Hepatic stellate cell (primary cell): ENCODE measurements around the gene LRCOL1.

Source experiments
- DNase-seq: peaks from one replicate; pipeline ENCODE4 v3.0.0; 2011; ENCODE audit warnings: low spot score

LRCOL1 gene

DNA sequence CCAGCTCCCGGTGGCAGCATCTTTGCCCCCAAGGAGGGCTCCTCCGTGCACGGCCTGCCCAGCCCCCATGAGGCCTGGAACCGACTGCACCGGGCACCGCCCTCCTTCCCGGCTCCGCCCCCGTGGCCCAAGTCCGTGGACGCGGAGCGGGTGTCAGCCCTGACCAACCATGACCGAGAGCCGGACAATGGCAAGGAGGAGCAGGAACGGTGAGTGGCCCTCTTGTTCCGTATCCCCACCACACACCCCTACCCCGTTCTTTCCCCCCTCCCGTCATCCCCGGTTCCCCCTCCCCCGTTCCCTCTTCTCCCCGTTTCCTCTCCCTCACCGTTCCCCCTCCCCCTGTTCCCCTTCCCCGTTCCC is 28.3 kb downstream of the LRCOL1 start:
- DNase-seq = peak; percentile 75

DNA sequence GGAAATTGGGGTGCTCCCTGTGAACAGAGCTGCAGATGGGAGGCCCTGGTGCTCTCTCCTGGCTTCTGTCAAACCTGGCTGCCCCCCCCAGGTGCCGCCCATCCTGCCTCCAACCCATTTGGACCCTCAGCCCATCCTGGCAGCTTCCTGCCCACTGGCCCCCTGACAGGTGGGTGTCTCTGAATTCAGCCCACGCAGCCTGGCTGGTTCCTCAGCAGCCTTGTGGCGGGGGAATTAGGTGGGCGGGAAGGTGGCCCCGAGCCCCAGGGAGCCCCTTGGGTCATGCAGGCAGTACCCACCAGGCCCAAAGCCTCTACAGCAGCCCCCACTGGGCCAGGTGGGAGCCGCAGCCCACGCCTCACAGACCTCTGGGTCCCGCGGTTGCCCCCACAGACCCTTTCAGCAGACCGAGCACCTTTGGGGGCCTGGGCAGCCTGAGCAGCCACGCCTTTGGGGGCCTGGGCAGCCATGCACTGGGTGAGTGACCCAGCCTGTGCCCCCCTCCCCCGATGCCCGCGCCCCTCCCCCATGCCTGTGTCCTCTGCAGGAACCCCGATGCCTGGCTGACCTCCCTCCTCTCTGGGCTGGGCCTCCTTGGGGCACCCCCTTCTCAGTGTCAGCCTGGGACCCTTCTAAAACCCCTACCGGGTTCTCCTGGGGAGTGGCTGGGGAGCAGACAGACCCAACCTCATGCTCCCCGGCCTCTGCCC is 28.9 kb downstream of the LRCOL1 start:
- no peak for DNase-seq

DNA sequence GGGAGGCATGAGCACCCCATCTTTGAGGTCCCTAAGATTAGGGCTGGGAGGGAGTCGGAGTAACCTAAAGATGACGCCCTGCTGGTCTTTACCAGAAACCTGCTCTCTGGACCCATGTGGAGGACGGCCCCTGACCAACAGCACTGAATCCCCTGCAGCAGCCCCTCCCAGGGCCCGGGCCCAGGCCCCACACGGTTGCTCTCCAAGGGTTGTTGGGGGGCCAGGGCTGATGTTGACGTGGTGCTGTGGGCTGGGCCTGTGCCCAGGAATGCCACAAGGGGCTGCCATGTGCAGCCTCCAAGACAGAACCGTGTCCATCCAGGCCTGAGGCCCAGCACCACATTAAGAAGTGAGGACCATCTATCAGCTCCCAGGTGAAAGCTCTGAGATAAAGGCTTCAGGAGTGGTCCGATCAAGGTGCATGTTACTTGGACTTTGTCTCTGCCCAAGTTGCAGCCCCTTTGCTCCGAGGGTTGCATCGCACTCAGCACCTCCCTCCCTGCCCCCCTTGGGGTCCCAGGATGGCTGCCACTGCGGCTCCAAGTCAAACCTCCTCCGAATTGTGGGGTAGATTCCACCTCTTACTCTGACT is 29.6 kb downstream of the LRCOL1 start:
- DNase-seq = no peak

DNA sequence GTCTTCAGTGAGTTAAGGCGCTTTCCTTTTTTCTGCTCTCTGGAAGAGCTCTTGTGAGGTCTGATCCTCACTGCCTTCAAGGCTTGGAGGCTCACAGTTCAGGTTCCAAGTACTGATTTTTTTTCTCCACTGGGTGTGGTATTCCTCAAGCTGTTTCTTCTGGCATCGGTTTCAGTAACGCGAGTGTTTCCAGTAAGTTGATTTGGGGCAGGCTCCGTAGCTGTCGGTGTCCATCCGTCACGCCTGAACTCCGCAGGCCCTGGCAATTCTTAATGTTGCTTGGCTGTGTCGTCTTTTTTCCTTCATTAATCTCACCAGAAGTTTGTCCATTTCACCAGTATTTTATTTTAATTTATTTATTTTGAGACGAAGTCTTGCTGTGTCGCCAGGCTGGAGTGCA is 30.6 kb downstream of the LRCOL1 start:
- DNase-seq = no peak

DNA sequence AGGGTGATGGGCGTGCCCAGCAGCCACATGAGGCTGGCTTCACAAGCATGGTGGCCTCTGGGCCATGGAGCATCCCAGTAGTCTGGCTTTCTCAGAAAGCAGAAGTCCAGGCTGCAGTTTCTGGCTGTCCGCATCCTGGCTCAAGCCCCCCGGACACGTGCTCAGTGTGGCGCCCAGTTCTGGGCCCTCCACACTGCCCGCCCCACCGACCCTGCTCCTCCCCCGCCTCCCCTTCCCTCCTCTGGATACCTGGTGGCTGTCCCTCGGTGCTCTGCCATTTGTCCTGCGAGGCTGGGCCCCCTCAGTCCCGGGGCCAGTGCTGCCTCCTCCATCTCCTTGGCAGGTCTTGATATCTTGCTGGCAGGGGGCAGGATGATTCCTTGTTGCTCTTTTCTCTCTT is 31.6 kb downstream of the LRCOL1 start:
- no peak for DNase-seq

DNA sequence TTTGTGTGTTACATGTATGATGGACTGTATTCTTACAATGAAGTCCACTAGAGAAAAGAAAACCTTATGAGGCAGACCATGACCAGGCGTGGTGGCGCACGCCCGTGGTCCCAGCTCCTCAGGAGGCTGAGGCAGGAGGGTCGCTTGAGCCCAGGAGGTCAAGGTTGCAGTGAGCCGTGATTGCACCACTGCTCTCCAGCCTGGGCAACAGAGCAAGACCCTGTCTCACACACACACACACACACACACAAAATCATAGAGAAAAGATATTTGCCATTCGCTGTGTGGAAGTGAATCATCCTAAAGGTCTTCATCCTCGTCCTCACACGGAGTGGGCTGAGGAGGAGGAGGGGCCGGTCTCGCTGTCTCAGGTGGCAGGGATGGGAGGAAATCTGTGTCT is 32.3 kb downstream of the LRCOL1 start:
- DNase-seq = no peak

DNA sequence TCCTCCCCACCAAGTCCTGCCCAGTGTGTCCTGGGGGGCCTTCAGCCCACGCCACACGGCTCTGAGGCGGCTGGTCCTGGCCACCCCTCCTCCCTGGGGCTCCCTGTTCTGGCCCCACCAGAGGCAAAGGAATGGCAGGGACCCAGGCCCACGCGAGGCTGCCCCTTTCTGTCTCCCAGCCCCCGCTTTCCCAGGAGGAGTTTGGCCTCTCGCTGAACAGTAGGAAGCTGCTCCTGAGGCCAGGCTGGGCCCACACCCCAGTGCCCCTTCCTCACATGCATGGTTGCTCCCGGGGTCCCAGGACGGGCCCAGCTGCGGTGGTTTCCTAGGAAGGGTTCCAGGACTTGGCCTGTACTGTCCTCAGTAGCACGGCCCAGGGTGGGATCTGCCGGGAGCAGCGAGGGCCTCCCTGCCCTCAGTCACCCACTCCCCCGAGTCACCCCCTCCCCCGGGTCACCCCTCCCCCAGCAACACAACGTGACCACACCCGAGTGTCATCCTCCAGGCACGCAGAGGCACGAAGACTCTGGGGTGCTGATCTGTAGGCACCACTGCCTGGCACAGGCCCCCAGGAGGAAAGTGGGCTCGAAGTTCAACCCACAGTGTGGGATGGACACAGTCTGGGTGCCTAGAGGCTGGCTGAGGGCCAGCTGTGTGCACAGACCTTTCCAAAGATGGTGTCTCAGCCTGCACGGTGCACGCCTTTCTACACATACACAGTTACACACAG is 33.0 kb downstream of the LRCOL1 start:
- DNase-seq = no peak

DNA sequence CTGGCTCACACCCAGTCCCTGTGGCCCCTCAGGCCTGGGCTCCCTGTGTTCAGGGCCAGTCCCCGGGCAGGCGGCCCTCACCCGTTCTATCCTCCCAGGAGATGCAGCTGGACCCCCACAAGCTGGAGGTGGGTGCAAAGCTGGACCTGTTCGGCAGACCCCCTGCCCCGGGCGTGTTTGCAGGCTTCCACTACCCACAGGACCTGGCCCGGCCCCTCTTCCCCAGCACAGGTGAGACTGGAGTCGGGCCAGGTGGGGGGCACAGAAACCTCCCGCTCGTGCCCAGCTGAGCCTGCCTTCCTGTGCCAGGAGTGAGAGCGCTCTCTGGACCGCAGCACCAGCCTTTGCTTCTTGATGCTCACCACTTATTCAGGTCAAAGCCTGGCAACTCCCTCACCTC is 33.7 kb downstream of the LRCOL1 start:
- DNase-seq = no peak

DNA sequence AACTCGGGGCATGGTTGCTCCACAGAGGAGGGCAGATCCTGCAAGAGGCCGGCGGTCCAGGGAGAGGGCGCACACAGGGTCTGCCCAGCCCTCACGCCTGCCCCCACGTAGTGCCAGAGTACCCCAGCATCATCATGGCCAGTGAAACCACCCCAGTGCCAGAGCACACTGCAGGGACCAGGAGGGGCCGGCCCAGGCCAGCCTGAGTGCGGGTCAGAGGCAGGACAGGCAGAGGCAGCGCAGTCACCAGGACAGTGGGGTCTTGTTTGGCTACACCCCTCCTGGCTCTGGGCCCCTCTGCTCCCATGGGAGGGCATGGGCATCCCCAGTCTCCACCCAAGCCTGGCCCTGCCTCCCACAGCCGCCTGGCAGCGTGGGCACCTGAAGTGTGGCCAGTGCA is 34.7 kb downstream of the LRCOL1 start:
- no peak for DNase-seq

DNA sequence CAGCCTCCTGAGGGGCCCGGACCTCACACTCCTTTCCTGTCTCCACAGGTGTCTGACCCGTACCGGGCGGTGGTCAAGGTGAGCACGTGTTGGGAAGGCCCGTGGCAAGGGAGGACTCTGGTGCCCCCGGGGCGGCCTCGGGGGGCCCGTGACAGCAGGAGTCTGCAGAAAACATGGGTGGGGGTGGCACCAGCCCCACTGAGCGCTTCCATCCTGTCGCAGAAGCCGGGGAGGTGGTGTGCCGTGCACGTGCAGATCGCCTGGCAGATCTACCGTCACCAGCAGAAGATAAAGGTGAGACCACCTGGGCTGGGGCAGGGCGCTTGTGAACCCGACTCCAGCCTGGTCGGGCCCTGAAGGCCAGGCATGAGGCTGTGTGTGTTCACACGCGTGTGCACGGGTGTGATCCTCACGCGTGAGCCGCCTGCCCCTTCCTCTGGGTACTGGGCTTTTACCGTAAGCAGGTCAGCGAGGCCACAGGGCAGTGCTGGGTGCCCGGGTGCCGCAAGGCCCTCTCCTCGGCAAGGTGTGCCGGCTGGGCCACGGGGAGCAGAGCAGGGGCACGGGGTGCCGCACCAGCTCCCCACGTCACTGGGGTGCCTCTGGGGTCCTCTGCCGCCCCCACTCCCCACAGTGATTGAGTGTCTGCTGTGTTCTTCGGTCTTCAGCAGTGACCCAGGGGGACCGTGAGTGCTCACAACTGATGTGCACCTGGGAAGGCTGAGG is 35.9 kb downstream of the LRCOL1 start:
- DNase-seq = no peak

DNA sequence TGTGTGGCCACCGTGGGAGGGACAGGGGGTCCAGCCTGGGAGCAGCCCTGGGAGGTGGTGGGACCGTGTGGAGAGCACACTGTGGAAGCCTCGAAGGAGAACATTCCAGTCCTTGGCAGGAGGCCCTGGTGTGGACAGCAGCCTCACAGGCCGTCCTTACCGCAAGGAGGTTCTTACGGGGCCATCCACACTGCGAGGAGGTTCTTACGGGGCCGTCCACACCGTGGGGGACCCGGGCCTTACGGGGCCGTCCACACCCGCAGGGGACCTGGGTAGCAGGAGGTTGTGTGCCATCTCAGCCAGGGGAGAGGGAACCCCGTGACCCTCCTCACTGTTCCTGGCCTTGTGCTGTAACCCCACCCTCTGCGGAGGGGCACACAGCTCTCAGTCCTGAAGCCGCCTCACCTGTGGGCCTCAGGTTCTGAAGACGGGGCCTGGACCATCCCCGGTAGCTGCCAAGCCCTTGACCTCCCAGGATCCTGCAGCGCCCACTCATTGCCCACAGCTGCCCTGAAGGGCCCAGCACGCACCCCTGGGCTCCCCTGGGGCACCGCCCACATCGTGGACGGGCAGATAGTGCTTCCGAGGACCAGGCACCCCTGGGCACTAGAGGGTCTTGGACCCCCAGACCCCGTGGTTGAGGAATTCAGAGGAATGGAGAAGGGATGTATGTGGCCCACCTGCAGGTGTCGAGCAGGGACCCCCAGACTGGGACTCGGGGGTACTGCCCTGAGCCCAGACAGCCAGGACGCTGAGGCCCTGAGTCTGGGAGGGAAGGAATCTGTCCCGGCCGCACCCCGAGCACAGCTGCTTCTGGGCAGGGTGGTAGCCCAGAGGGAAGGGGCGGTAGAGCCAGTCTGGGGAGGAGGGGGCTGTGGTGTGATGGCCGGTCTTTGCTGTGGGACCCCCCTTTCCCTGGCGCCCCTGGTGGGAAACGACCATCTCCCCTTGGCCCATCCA is 37.3 kb downstream of the LRCOL1 start:
- no peak for DNase-seq

DNA sequence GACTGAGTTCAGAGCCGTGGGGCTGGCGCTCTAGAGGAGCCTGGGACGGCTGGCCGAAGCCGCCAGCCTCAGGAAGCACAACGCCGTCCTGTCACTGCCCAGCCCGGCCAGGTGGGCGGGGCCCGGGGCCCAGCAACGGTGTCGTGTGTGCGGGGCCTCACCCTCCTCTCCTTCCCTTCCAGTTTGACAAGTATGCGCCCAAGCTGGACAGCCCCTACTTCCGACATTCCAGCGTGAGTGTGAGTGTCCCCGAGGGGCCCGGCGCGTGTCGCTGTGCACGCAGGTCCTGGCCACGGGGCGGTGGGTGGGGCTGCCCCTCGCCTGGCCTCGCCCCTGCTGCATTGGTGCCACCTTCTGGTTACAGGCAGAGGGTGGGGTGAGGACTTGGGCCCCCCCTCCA is 38.3 kb downstream of the LRCOL1 start:
- no peak for DNase-seq

DNA sequence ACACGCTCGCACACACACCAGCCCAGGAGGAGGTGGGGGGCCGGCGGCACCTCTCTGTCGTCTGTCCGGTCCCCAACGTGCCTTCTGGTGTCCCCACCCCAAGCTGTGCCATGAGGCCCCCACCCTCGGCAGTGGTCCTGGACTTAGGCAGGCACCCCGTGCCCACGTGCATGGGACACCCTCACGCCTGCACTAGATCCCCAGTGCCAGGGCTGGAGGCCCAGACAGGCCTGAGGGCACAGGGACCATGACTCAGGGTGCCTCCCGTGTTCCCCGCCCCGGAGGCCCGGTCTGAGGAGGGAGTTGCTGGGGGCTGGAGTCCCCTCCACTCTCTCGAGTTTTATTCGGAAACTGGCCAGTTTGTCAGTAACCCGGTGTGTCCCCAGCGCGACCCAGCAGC is 38.8 kb downstream of the LRCOL1 start:
- DNase-seq = no peak

DNA sequence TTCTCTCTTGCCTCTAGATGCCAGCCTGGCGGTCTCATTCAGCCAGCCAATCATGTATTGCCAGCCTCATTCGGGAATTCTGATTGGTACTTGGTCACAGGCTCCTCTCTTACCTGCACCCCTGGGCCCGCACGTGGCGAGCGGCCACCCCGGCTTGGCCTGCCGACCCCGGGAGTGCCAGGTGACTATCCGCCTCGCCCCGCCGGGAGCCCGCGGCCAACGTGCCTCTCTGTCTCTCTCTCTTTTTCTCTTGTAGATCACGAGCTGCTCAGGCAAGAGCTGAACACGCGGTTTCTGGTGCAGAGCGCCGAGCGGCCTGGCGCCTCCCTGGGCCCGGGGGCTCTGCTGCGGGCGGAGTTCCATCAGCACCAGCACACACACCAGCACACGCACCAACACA is 39.3 kb downstream of the LRCOL1 start:
- DNase-seq = no peak

DNA sequence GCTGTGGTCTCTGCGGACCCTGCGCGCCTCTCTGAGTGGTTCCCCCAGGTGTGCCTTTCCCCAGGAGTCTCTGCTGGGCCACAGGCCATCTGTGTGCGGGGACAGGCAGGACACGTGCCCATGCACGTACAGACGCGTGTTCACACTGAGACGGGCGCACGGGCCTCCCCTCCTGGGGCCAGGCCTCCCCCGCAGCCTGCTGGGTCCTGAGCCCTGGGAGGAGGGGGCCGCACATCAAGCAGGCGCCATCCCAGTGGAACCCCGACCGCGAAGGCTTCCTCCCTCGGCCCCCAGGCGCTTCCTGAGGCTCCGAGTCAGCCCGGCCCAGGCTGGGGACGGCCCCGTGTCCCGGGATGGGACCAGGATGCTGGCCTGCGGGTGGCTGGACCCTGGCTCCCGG is 39.7 kb downstream of the LRCOL1 start:
- DNase-seq = no peak

DNA sequence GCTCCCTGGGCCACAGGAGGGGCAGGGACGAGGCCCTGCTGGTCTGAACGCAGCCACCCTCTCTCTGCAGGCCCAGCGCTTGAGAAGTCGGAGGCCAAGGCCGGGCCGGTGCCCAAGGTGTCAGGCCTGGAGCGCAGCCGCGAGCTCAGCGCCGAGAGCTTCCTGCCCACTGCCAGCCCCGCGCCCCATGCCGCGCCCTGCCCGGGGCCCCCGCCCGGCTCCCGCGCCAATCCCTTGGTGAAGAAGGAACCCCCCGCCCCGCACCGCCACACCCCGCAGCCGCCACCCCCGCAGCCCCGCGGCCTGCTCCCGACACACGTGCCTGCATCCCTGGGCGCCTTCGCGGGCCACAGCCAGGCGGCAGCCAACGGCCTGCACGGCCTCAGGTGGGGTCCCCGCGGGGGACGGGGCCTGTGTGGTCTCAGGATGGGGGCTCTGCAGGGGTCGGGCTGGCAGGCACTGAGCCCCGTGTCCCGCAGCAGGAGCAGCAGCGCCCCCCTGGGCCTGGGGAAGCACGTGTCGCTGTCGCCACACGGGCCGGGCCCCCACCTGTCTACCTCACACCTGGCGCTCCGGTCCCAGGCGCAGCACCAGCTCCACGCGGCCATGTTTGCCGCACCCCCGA is 40.4 kb downstream of the LRCOL1 start:
- no peak for DNase-seq

DNA sequence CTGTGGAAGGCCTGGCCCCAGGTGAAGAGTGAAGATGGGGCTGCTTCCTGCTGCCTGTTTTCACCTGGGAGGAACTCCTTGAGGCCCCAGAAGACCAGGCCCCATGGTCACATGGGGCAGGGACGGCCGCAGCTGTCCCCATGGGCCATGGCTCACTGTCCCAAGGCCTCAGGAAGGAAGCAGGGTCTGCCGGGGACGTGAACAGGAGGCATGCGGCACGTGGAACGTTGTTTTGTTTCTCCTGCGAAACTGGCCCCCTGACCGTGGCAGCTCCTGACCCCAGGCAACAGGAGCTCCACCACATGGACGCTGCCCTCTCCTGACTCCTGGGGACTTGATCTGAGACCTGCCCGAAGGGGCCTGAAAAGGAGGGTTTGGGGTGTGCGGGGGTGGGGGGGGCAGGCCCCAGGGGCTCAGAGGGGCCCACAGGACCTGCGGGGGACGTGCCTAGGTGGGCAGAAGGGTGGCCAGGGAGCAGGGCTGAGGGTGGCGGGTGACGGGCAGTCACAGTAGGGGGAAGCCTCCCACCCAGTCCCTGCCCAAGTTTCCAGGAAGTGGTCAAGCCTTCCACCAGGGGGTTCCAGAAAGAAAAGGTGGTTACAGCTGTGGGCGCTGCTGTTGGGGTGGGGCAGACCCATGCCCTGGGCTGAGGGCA is 41.4 kb downstream of the LRCOL1 start:
- no peak for DNase-seq

DNA sequence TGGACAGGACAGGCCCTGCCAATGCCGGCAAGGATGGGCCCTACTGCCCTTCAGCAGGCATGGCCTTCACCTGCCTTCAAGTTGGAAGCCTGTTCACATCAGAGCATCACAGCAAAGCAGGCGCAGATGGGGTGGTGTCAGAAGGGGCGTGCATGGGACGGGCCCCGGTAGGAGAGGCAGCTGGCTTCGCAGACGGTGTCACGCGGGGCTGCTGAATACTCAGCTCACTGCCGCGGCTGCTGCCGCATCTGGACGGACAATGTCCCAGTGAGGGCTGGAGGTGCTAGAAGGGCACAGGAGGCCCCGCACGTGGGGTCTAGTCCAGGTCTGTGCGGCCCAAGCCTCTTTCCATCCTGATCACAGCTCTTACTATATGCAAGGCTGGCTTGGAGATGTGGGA is 42.1 kb downstream of the LRCOL1 start:
- no peak for DNase-seq

DNA sequence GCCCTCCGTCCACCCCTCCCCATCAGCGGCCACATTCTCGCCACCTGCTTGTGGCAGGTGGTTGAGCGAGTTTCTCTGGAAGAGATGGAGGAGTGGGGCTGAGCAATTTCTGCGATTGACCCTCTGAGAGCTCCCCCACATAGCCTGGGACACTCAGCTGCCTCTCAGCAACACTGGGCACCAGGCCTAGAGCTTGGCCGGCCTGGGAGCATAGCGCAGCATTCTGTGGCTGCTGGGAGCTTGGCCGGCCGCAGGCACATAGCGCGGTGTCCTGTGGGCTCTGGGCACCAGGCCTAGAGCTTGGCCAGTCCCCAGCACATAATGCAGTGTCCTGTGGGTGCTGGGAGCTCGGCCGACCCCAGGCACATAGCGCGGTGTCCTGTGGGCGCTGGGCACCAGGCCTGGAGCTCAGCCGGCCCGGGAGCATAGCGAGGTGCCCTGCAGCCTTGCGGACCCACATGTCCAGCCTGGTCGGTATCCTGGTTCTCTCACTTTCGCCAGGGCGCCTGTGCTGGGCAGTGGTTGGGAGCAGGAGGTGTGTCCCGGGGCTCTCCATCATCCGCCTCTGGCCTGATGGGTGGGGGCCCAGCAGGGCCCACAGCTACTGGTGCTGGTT is 43.8 kb downstream of the LRCOL1 start:
- DNase-seq = no peak

DNA sequence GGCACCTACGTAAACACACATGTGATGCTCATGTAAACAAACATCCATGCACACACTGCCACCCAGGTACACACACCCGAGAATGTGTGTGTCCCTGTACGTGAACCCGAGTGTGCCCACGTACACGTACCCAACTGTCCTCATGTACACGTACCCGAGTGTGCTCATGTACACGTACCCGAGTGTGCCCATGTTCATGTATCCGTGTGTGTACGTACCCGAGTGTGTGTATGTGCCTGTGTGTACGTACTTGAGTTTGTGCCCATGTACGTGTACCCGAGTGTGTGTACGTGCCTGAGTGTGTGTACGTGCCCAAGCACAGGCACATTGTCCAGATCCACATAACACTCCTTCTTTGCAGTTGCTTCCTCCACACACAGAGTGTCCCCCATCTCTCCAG is 45.0 kb downstream of the LRCOL1 start:
- no peak for DNase-seq
